Fibroblast of the aortic adventitia (primary cell): Measurements from ENCODE around the gene LIPA. TPM values are rescaled to one million over a fixed set of nuclear protein-coding genes. Genes with fewer than 3 reads are reported as not detected.

ENCODE experiments used
- DNase-seq: peaks from one replicate; pipeline ENCODE4 v3.0.0-alpha.2; 2010; ENCODE audit warnings: low read depth
- H3K4me3 ChIP-seq: 2 replicates; pipeline ENCODE4 v1.5.1; 2011; ENCODE audit warnings: low read depth, mild to moderate bottlenecking, control low read depth, low read length, moderate library complexity
- total RNA-seq: library from RNA; depleted of rRNA; stranded (reverse); fragments of >200 nt; gene quantifications from 2 replicates; pipeline ENCODE4 v1.2.3, GENCODE V29; 2012; ENCODE audit warnings: low replicate concordance
- TF ChIP-seq, protein P1 (sequence below): IDR thresholded peaks from 2 replicates; pipeline ENCODE4 v1.5.1; 2011; ENCODE audit warnings: mild to moderate bottlenecking, low read length, control low read depth, inconsistent platforms; ENCODE audit not compliant: insufficient read depth

Gene LIPA
- total RNA-seq, 1 donor, result 55.2 TPM

DNA sequence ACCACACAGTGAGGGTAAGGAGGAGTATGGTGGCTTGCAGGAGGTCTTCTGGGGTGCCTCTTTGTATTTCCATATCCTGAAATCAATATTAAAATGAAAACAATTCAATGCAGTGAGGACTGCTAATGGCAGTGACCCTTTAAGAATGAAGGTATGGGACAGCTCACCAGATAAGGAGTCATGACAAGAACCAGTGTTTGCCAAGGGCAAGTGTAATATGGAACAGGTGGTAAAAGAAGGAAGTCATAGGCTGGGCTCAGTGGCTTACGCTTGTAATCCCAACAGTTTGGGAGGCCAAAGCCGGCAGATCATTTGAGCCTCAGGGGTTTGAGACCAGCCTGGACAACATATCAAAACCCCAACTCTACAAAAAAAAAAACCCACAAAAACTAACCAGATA lies 20.0 kb upstream of the LIPA start:
- TF ChIP-seq, protein P1, sequence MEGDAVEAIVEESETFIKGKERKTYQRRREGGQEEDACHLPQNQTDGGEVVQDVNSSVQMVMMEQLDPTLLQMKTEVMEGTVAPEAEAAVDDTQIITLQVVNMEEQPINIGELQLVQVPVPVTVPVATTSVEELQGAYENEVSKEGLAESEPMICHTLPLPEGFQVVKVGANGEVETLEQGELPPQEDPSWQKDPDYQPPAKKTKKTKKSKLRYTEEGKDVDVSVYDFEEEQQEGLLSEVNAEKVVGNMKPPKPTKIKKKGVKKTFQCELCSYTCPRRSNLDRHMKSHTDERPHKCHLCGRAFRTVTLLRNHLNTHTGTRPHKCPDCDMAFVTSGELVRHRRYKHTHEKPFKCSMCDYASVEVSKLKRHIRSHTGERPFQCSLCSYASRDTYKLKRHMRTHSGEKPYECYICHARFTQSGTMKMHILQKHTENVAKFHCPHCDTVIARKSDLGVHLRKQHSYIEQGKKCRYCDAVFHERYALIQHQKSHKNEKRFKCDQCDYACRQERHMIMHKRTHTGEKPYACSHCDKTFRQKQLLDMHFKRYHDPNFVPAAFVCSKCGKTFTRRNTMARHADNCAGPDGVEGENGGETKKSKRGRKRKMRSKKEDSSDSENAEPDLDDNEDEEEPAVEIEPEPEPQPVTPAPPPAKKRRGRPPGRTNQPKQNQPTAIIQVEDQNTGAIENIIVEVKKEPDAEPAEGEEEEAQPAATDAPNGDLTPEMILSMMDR, result no peak
- no peak for DNase-seq
- no peak overlapping the region for H3K4me3 ChIP-seq

DNA sequence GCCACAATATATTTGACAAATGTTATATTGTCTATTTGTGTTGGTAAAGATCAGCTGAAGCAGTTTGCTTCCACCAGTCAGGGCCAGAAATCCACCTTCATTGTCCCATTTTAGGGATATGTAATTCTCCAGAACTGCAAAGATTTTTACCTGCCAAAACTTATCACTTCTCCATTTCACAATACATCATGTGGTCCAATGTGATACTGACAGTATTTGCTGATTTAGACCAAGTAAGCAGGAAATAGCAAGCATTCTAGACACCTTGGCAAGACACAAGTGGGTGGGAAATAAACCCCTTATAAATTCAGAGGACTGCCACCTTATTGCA lies 18.5 kb upstream of the LIPA start:
- no peak for DNase-seq
- no peak overlapping the region for H3K4me3 ChIP-seq
- TF ChIP-seq, protein P1, result no peak

DNA sequence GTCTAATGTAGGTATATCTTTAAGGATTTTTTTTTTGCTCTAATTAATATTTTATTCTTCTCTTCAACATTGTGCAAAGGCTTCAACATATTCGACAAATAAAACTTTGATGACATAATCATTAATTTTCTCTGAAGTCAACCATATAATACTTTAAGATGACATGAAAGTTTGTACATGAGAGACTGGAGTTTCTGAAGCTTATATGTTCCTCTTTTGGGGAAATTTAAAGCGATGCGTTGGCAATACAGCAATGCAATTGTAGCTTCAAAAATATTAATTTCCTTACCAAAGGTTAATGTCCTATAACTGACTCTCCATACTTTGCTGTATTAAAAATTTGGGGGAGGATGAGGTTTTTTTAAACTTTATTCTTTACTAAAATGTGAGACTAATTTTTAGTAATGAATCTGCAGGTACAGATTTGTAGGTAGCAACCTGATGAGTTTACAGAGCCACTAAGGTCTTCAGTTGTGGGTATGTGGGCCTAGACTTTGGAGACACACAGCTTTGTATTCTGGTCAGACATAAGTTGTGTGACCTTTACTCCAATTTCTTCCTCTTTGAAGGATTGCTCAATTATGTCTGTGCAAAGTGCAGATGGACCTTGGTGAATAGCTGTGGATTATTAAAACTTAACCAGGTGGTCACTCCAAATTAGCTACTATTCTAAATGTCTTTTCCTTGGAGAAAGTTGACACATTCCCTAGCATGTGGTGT lies 18.0 kb upstream of the LIPA start:
- DNase-seq, result no peak
- TF ChIP-seq, protein P1, result no peak
- no peak overlapping the region for H3K4me3 ChIP-seq

DNA sequence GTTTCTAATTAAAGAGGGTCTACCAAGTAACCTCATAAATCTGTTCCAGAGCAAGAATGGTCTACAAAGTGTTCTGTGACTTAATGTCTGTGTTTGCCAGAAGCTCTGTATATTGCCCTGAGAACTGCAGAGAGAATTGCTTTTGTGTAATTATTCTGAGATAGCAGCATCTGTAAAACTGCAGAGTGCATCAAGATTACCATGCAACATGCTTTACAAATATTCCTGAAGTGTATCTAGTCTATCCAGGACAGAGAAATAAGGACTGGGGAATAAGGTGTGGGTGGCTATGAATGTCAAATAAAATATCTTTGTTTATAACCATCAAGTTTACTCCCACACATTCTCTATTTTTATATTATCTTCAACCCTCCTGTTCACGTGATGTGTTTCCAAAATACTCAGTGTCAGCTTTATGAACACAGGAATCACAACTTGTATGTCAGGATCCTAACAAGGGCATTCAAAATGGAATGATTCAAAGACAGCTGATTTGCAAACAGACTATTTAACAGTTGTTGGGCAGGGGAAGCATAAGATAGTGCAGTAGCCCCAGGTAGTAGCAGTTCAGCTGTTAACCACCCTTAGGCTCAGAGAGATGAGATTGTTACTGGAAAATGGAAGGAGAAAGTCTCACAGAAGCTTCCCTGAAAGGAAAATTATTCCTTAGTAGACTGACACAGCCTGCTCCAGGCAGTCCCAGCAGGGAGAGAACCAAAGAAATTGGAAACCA lies 15.3 kb upstream of the LIPA start:
- no peak for DNase-seq
- H3K4me3 ChIP-seq, result no peak overlapping the region
- TF ChIP-seq, protein P1, result no peak

- H3K4me3 ChIP-seq, result no peak overlapping the region
- no peak for DNase-seq
- TF ChIP-seq, protein P1, result no peak
These were observed 12.0 kb upstream of the LIPA start for GRCh38 chr10:89263531-89263930.

- DNase-seq, result no peak
- TF ChIP-seq, protein P1, result no peak
- no peak overlapping the region for H3K4me3 ChIP-seq
These were observed 11.5 kb upstream of the LIPA start for GRCh38 chr10:89263091-89263490.
